ENCODE results near the gene DELE1. TPM values are rescaled to one million over a fixed set of nuclear protein-coding genes. Genes with fewer than 3 reads are reported as not detected.

Gene DELE1
- total RNA-seq, 4 donors from 2014 or later, result 24.7 to 102 (median 45.8) TPM

GRCh38 chr5:141875795-141876627 lies 47.7 kb upstream of the DELE1 start:
- intact Hi-C loops (cut with DNase I; ENCODE audit: low total_unique reads), result loop anchor here (10.0 kb wide), 1 partner anchor 79 kb away; the partner anchor contains the start of gene PCDH12

GRCh38 chr5:141876628-141877355 lies 46.9 kb upstream of the DELE1 start:
- Histone ChIP-seq H3K4me1 (peaks cover 0 to 20% of the 10 kb centered on the region in 2 donors), H3K27me3 (peaks cover 21 to 27% of the 10 kb centered on the region in 2 donors), H3K36me3 (no peaks in the 10 kb centered on the region), H3K9me3 (no peaks in the 10 kb centered on the region), H3K4me3 (peak overlapping the region; percentile 47 to 59), H3K27ac (peak overlapping the region; percentile 54 to 81)
- DNase-seq, result peak in 1 of 2 donors; percentile 11
- no peak for TF ChIP-seq CTCF (IDR thresholded peaks at IDR 0.05)
- no peak for TF ChIP-seq POLR2A (IDR thresholded peaks at IDR 0.05)
- intact Hi-C loops (cut with DNase I; ENCODE audit: low total_unique reads), result loop anchor here (10.0 kb wide), 1 partner anchor 78 kb away; the partner anchor contains the start of gene PCDH12

More at GRCh38 chr5:141875795-141876627, 47.7 kb upstream of the DELE1 start:
- Histone ChIP-seq H3K27me3 (peaks cover 21 to 27% of the 10 kb centered on the region in 2 donors), H3K9me3 (no peaks in the 10 kb centered on the region), H3K4me1 (peaks cover 0 to 20% of the 10 kb centered on the region in 2 donors), H3K36me3 (no peaks in the 10 kb centered on the region), H3K27ac (peak overlapping the region; percentile 54 to 81), H3K4me3 (peak overlapping the region; percentile 47 to 59)
- TF ChIP-seq POLR2A (IDR thresholded peaks at IDR 0.05), result no peak
- TF ChIP-seq CTCF (IDR thresholded peaks at IDR 0.05), result no peak
- DNase-seq, result peak in 1 of 2 donors; percentile 16

- no peaks in the 10 kb centered on the region for H3K9me3 ChIP-seq
- DNase-seq, result peak in 1 of 2 donors; percentile 13
- peak overlapping the region; percentile 47 to 59 for H3K4me3 ChIP-seq
- H3K27me3 ChIP-seq, result peaks cover 21 to 27% of the 10 kb centered on the region in 2 donors
- H3K27ac ChIP-seq, result peak overlapping the region; percentile 59 to 81
- H3K4me1 ChIP-seq, result peaks cover 0 to 20% of the 10 kb centered on the region in 2 donors
- intact Hi-C loops (cut with DNase I; ENCODE audit: low total_unique reads), result loop anchor here (10.0 kb wide), 1 partner anchor 77 kb away; the partner anchor contains the start of gene PCDH12
- TF ChIP-seq POLR2A (IDR thresholded peaks at IDR 0.05), result no peak
- no peak for TF ChIP-seq CTCF (IDR thresholded peaks at IDR 0.05)
- no peaks in the 10 kb centered on the region for H3K36me3 ChIP-seq
These were observed 46.1 kb upstream of the DELE1 start for GRCh38 chr5:141877356-141878185.

GRCh38 chr5:141878186-141878710 lies 45.4 kb upstream of the DELE1 start, which contains the start of gene PCDH1:
Gene PCDH1 (minus strand): TSS chr5:141878410. CDS start chr5:141878262, 148 bp downstream.
- H3K4me3 ChIP-seq, result peak within 1 kb of the TSS; percentile 47 to 59
- H3K27me3 ChIP-seq, result peaks cover 21 to 27% of the 10 kb centered on the region in 2 donors
- DNase-seq, result peak; percentile 13 to 22
- intact Hi-C loops (cut with DNase I; ENCODE audit: low total_unique reads), result loop anchor here (10.0 kb wide), 1 partner anchor 77 kb away; the partner anchor contains the start of gene PCDH12
- no peaks in the 10 kb centered on the region for H3K36me3 ChIP-seq
- peak within 1 kb of the TSS; percentile 63 to 81 for H3K27ac ChIP-seq
- no peaks in the 10 kb centered on the region for H3K9me3 ChIP-seq
- H3K4me1 ChIP-seq, result peaks cover 0 to 20% of the 10 kb centered on the region in 2 donors
- TF ChIP-seq CTCF (IDR thresholded peaks at IDR 0.05) (no peak), POLR2A (IDR thresholded peaks at IDR 0.05) (peak; percentile 25 to 45)
